ENCODE data around the gene PRELP. TPM values are rescaled to one million over a fixed set of nuclear protein-coding genes. Genes with fewer than 3 reads are reported as not detected.

PRELP gene
- total and polyA plus RNA-seq, 4 donors = 0.09 to 5.8 (median 3.6) TPM

GRCh38 chr1:203528063-203528462 lies 52.5 kb downstream of the PRELP start:
- Histone ChIP-seq H3K4me3 (ENCODE audit: low read depth in 1 of 3, low read length in 3 of 3) (no peak overlapping the region), H3K4me1 (ENCODE audit: control insufficient read depth in 4 of 4, insufficient read depth in 4 of 4, low read length in 3 of 4) (no peaks in the 10 kb centered on the region), H3K27me3 (ENCODE audit: control insufficient read depth in 4 of 4, insufficient read depth in 4 of 4, low read length in 3 of 4) (no peaks in the 10 kb centered on the region), H3K9me3 (ENCODE audit: control insufficient read depth in 4 of 4, low read length in 3 of 4) (no peaks in the 10 kb centered on the region), H3K27ac (ENCODE audit: low read depth in 1 of 2, low read length in 2 of 2) (no peak overlapping the region), H3K36me3 (ENCODE audit: control insufficient read depth in 4 of 4, insufficient read depth in 3 of 4, low read depth in 1 of 4, low read length in 3 of 4) (no peaks in the 10 kb centered on the region), H3K9ac (ENCODE audit: low read depth in 1 of 2, low read length in 2 of 2) (no peak overlapping the region)
- TF ChIP-seq GABPA (IDR thresholded peaks at IDR 0.05 in 1 of 2, conservative IDR thresholded peaks at IDR 0.05 in 1 of 2) (no peak), CTCF (IDR thresholded peaks at IDR 0.05; ENCODE audit: low read depth, low read length, missing input control) (no peak), FOXA2 (IDR thresholded peaks at IDR 0.05) (no peak), HNF4G (IDR thresholded peaks at IDR 0.05) (no peak), SP1 (IDR thresholded peaks at IDR 0.05) (no peak), ZBTB33 (IDR thresholded peaks at IDR 0.05) (no peak), TAF1 (conservative IDR thresholded peaks at IDR 0.05) (no peak), RAD21 (IDR thresholded peaks at IDR 0.05) (no peak), EGR1 (IDR thresholded peaks at IDR 0.05; ENCODE audit: low read depth in 2 of 2) (no peak), RXRA (IDR thresholded peaks at IDR 0.05) (no peak), JUND (IDR thresholded peaks at IDR 0.05) (no peak), NR2F2 (IDR thresholded peaks at IDR 0.05) (no peak)
- TF ChIP-seq, protein P1, sequence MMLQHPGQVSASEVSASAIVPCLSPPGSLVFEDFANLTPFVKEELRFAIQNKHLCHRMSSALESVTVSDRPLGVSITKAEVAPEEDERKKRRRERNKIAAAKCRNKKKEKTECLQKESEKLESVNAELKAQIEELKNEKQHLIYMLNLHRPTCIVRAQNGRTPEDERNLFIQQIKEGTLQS (IDR thresholded peaks at IDR 0.05) = no peak
- TF ChIP-seq, protein P2, sequence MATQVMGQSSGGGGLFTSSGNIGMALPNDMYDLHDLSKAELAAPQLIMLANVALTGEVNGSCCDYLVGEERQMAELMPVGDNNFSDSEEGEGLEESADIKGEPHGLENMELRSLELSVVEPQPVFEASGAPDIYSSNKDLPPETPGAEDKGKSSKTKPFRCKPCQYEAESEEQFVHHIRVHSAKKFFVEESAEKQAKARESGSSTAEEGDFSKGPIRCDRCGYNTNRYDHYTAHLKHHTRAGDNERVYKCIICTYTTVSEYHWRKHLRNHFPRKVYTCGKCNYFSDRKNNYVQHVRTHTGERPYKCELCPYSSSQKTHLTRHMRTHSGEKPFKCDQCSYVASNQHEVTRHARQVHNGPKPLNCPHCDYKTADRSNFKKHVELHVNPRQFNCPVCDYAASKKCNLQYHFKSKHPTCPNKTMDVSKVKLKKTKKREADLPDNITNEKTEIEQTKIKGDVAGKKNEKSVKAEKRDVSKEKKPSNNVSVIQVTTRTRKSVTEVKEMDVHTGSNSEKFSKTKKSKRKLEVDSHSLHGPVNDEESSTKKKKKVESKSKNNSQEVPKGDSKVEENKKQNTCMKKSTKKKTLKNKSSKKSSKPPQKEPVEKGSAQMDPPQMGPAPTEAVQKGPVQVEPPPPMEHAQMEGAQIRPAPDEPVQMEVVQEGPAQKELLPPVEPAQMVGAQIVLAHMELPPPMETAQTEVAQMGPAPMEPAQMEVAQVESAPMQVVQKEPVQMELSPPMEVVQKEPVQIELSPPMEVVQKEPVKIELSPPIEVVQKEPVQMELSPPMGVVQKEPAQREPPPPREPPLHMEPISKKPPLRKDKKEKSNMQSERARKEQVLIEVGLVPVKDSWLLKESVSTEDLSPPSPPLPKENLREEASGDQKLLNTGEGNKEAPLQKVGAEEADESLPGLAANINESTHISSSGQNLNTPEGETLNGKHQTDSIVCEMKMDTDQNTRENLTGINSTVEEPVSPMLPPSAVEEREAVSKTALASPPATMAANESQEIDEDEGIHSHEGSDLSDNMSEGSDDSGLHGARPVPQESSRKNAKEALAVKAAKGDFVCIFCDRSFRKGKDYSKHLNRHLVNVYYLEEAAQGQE (IDR thresholded peaks at IDR 0.05) = no peak
- TF ChIP-seq, protein P3, sequence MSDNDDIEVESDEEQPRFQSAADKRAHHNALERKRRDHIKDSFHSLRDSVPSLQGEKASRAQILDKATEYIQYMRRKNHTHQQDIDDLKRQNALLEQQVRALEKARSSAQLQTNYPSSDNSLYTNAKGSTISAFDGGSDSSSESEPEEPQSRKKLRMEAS (IDR thresholded peaks at IDR 0.05) = no peak
- DNase-seq (ENCODE audit: low spot score) = no peak
- WGBS = 93% methylated on average over 3 of the region's 3 CpGs

Measured in liver (tissue), 9 donors.